Epithelial cell of esophagus (primary cell): ENCODE measurements around the gene SLC26A8.
A peak's percentile ranks its signal among the peaks of the same experiment; 100 is the strongest.

Experiments used
- DNase-seq: peaks from one replicate; pipeline ENCODE4 v3.0.0; 2010; ENCODE audit warnings: low read depth
- H3K4me3 ChIP-seq: 2 replicates; pipeline ENCODE4 v1.5.1; 2011; ENCODE audit warnings: mild to moderate bottlenecking, low read length, control low read depth
- CTCF ChIP-seq: IDR thresholded peaks from 2 replicates; pipeline ENCODE4 v1.5.1; 2011; ENCODE audit warnings: low read depth, mild to moderate bottlenecking, low read length, control low read depth, inconsistent platforms; ENCODE audit not compliant: insufficient read depth; ENCODE audit errors: missing control alignments

SLC26A8 gene, protein sequence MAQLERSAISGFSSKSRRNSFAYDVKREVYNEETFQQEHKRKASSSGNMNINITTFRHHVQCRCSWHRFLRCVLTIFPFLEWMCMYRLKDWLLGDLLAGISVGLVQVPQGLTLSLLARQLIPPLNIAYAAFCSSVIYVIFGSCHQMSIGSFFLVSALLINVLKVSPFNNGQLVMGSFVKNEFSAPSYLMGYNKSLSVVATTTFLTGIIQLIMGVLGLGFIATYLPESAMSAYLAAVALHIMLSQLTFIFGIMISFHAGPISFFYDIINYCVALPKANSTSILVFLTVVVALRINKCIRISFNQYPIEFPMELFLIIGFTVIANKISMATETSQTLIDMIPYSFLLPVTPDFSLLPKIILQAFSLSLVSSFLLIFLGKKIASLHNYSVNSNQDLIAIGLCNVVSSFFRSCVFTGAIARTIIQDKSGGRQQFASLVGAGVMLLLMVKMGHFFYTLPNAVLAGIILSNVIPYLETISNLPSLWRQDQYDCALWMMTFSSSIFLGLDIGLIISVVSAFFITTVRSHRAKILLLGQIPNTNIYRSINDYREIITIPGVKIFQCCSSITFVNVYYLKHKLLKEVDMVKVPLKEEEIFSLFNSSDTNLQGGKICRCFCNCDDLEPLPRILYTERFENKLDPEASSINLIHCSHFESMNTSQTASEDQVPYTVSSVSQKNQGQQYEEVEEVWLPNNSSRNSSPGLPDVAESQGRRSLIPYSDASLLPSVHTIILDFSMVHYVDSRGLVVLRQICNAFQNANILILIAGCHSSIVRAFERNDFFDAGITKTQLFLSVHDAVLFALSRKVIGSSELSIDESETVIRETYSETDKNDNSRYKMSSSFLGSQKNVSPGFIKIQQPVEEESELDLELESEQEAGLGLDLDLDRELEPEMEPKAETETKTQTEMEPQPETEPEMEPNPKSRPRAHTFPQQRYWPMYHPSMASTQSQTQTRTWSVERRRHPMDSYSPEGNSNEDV

GRCh38 chr6:36023996-36024795 is at the start of gene SLC26A8:
TSS of gene SLC26A8 (minus strand) at chr6:36024641. CDS start at chr6:36019707, 4,934 bp downstream.
- no peak within 1 kb of the TSS for H3K4me3 ChIP-seq
- no peak for TF ChIP-seq CTCF
- DNase-seq = peak; percentile 4

DNA sequence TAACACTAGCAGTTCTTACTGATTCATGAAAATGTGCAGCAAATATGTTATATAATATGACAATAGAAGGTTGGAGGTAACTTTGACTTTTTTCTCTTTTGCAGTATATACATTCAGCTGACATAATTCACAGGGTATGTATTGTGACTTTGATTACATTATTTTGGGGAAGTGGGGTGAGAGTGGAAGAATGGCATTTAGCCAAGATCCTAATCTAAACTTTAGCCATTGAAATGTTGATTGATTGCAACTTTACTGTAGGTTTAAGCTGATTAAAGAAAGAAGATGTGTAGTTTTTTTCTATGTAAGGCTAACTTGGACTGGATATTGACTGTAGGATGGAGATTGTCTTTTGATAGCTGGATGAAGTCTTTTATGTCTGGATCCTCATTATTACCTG is 49.1 kb upstream of the SLC26A8 start:
- no peak for DNase-seq
- no peak overlapping the region for H3K4me3 ChIP-seq
- TF ChIP-seq CTCF = no peak

GRCh38 chr6:36072681-36073080 is 48.2 kb upstream of the SLC26A8 start:
- DNase-seq = no peak
- TF ChIP-seq CTCF = no peak
- H3K4me3 ChIP-seq = no peak overlapping the region

- no peak for DNase-seq
- no peak for TF ChIP-seq CTCF
- H3K4me3 ChIP-seq = no peak overlapping the region
Measured at GRCh38 chr6:36071714-36072113, 47.3 kb upstream of the SLC26A8 start.

- peak; percentile 68 for DNase-seq
- TF ChIP-seq CTCF = no peak
- H3K4me3 ChIP-seq = no peak overlapping the region
Measured at GRCh38 chr6:36071281-36071680, 46.8 kb upstream of the SLC26A8 start.

- DNase-seq = no peak
- no peak for TF ChIP-seq CTCF
- no peak overlapping the region for H3K4me3 ChIP-seq
Measured at GRCh38 chr6:36070252-36070651, 45.8 kb upstream of the SLC26A8 start.
